Activated naive CD4-positive, alpha-beta T cell treated with anti-CD3 and anti-CD28 coated beads, Interleukin-2, amount 10 ng/mL, durations not matched to agents 7 days and 5 days (primary cell): ENCODE measurements around the gene RREB1.
"Not testable (repeated sequence)": the region's sequence is repeated elsewhere in the genome, so short reads cannot be mapped to it uniquely, and the experiment has no call there.

Experiments used
- CTCF ChIA-PET: fragments of 350-600 bp; sonication (Branson Sonifier 250); formaldehyde crosslinking; loops from one replicate; lab custom pipeline; 2021; ENCODE audit warnings: antibody characterized with exemption; lab: Charles Lee
- DNase-seq: peaks from one replicate; pipeline ENCODE4 v3.0.0-alpha.2; 2020
- H3K27ac Mint-ChIP-seq: one replicate; pipeline ENCODE4 v1.8.0; 2021; ENCODE audit warnings: mild to moderate bottlenecking, moderate library complexity, mixed read lengths
- H3K27me3 Mint-ChIP-seq: one replicate; pipeline ENCODE4 v1.8.0; 2021; ENCODE audit warnings: mild to moderate bottlenecking, mixed read lengths
- H3K36me3 Mint-ChIP-seq: one replicate; pipeline ENCODE4 v1.8.0; 2021; ENCODE audit warnings: mixed read lengths
- H3K4me1 Mint-ChIP-seq: one replicate; pipeline ENCODE4 v1.8.0; 2021; ENCODE audit warnings: mixed read lengths
- H3K4me3 Mint-ChIP-seq: one replicate; pipeline ENCODE4 v1.8.0; 2021; ENCODE audit warnings: mild to moderate bottlenecking, moderate library complexity, mixed read lengths
- H3K9me3 Mint-ChIP-seq: one replicate; pipeline ENCODE4 v1.8.0; 2021; ENCODE audit warnings: mixed read lengths

The RREB1 gene

GRCh38 chr6:7258231-7258763 lies 150.5 kb downstream of the RREB1 start:
- H3K27me3 Mint-ChIP-seq: peaks cover 65% of the 10 kb centered on the region
- H3K9me3 Mint-ChIP-seq: peaks cover 12% of the 10 kb centered on the region
- H3K27ac Mint-ChIP-seq: no peak overlapping the region
- CTCF ChIA-PET: no interaction called here
- no peak overlapping the region for H3K4me3 Mint-ChIP-seq
- H3K4me1 Mint-ChIP-seq: peaks cover 23% of the 10 kb centered on the region
- no peaks in the 10 kb centered on the region for H3K36me3 Mint-ChIP-seq
- no peak for DNase-seq

- Mint-ChIP-seq H3K4me3 (peak overlapping the region; percentile 77), H3K27ac (peak overlapping the region; percentile 54), H3K27me3 (peaks cover 65% of the 10 kb centered on the region), H3K4me1 (peaks cover 23% of the 10 kb centered on the region), H3K36me3 (no peaks in the 10 kb centered on the region), H3K9me3 (peaks cover 8% of the 10 kb centered on the region)
- CTCF ChIA-PET: interaction anchor here (1.4 to 2.1 kb wide), 2 partner anchors 15 to 17 kb away, joined by 3 to 8 read pairs; no protein-coding TSS in a partner anchor
- DNase-seq: no peak
Observed at GRCh38 chr6:7260291-7261031, 152.7 kb downstream of the RREB1 start.

GRCh38 chr6:7261032-7261841 lies 153.5 kb downstream of the RREB1 start:
- peak overlapping the region; percentile 54 for H3K27ac Mint-ChIP-seq
- peaks cover 23% of the 10 kb centered on the region for H3K4me1 Mint-ChIP-seq
- peaks cover under 1% of the 10 kb centered on the region for H3K9me3 Mint-ChIP-seq
- H3K27me3 Mint-ChIP-seq: peaks cover 67% of the 10 kb centered on the region
- peak overlapping the region; percentile 77 for H3K4me3 Mint-ChIP-seq
- DNase-seq: peak; percentile 55
- CTCF ChIA-PET: interaction anchor here (1.4 to 2.1 kb wide), 4 partner anchors 15 to 565 kb away, joined by 3 to 8 read pairs (median 4); no protein-coding TSS in a partner anchor
- no peaks in the 10 kb centered on the region for H3K36me3 Mint-ChIP-seq

- Mint-ChIP-seq H3K4me3 (peak overlapping the region; percentile 41), H3K4me1 (peaks cover 23% of the 10 kb centered on the region), H3K9me3 (peaks cover 3% of the 10 kb centered on the region), H3K36me3 (no peaks in the 10 kb centered on the region), H3K27me3 (peaks cover 67% of the 10 kb centered on the region), H3K27ac (no peak overlapping the region)
- no peak for DNase-seq
- CTCF ChIA-PET: interaction anchor here (1.4 to 2.1 kb wide), 4 partner anchors 14 to 566 kb away, joined by 3 to 8 read pairs (median 4); no protein-coding TSS in a partner anchor
Observed at GRCh38 chr6:7261852-7262461, 154.2 kb downstream of the RREB1 start.

GRCh38 chr6:7262746-7263518 lies 155.2 kb downstream of the RREB1 start:
- CTCF ChIA-PET: interaction anchor here (1.0 to 1.6 kb wide), 3 partner anchors 13 to 567 kb away, joined by 3 to 4 read pairs (median 3); no protein-coding TSS in a partner anchor
- peaks cover 3% of the 10 kb centered on the region for H3K9me3 Mint-ChIP-seq
- peaks cover 61% of the 10 kb centered on the region for H3K27me3 Mint-ChIP-seq
- no peak for DNase-seq
- no peaks in the 10 kb centered on the region for H3K36me3 Mint-ChIP-seq
- H3K4me3 Mint-ChIP-seq: no peak overlapping the region
- H3K4me1 Mint-ChIP-seq: peaks cover 23% of the 10 kb centered on the region
- H3K27ac Mint-ChIP-seq: no peak overlapping the region

- Mint-ChIP-seq H3K4me1 (peaks cover 23% of the 10 kb centered on the region), H3K27me3 (peaks cover 55% of the 10 kb centered on the region)
- not testable (repeated sequence) for H3K36me3 Mint-ChIP-seq, H3K4me3 Mint-ChIP-seq, H3K9me3 Mint-ChIP-seq, DNase-seq, H3K27ac Mint-ChIP-seq
- CTCF ChIA-PET: interaction anchor here (1.0 kb wide), 1 partner anchor 12 kb away, joined by 3 read pairs; no protein-coding TSS in a partner anchor
Observed at GRCh38 chr6:7263519-7263805, 155.7 kb downstream of the RREB1 start.

GRCh38 chr6:7264041-7264440 lies 156.3 kb downstream of the RREB1 start:
- no peak for DNase-seq
- no peaks in the 10 kb centered on the region for H3K36me3 Mint-ChIP-seq
- H3K27ac Mint-ChIP-seq: no peak overlapping the region
- H3K27me3 Mint-ChIP-seq: peaks cover 50% of the 10 kb centered on the region
- peaks cover 3% of the 10 kb centered on the region for H3K9me3 Mint-ChIP-seq
- H3K4me3 Mint-ChIP-seq: no peak overlapping the region
- CTCF ChIA-PET: interaction anchor here (1.0 kb wide), 1 partner anchor 12 kb away, joined by 3 read pairs; no protein-coding TSS in a partner anchor
- peaks cover 23% of the 10 kb centered on the region for H3K4me1 Mint-ChIP-seq

GRCh38 chr6:7264686-7265384 lies 157.1 kb downstream of the RREB1 start:
- Mint-ChIP-seq H3K4me3 (no peak overlapping the region), H3K9me3 (peaks cover 3% of the 10 kb centered on the region), H3K27me3 (peaks cover 42% of the 10 kb centered on the region), H3K27ac (no peak overlapping the region), H3K36me3 (no peaks in the 10 kb centered on the region), H3K4me1 (peaks cover 23% of the 10 kb centered on the region)
- CTCF ChIA-PET: no interaction called here
- DNase-seq: no peak

GRCh38 chr6:7265385-7265726 lies 157.6 kb downstream of the RREB1 start:
- H3K27me3 Mint-ChIP-seq: peaks cover 36% of the 10 kb centered on the region
- H3K4me3 Mint-ChIP-seq, H3K36me3 Mint-ChIP-seq, CTCF ChIA-PET, DNase-seq, H3K27ac Mint-ChIP-seq, H3K9me3 Mint-ChIP-seq: not testable (repeated sequence)
- peaks cover 21% of the 10 kb centered on the region for H3K4me1 Mint-ChIP-seq

GRCh38 chr6:7267071-7267465 lies 159.3 kb downstream of the RREB1 start:
- CTCF ChIA-PET: no interaction called here

GRCh38 chr6:7267466-7268091 lies 159.8 kb downstream of the RREB1 start:
- H3K27ac Mint-ChIP-seq: no peak overlapping the region
- H3K4me1 Mint-ChIP-seq: no peaks in the 10 kb centered on the region
- CTCF ChIA-PET: no interaction called here
- no peak overlapping the region for H3K4me3 Mint-ChIP-seq
- no peak for DNase-seq
- no peaks in the 10 kb centered on the region for H3K36me3 Mint-ChIP-seq
- peaks cover 3% of the 10 kb centered on the region for H3K9me3 Mint-ChIP-seq
- H3K27me3 Mint-ChIP-seq: peaks cover 18% of the 10 kb centered on the region

More at GRCh38 chr6:7267071-7267465, 159.3 kb downstream of the RREB1 start:
- Mint-ChIP-seq H3K36me3 (no peaks in the 10 kb centered on the region), H3K9me3 (peaks cover 3% of the 10 kb centered on the region), H3K27me3 (peaks cover 23% of the 10 kb centered on the region), H3K4me1 (peaks cover 5% of the 10 kb centered on the region), H3K4me3 (no peak overlapping the region), H3K27ac (no peak overlapping the region)
- no peak for DNase-seq

GRCh38 chr6:7268362-7268761 lies 160.6 kb downstream of the RREB1 start:
- Mint-ChIP-seq H3K27ac (no peak overlapping the region), H3K4me3 (no peak overlapping the region), H3K27me3 (peaks cover 12% of the 10 kb centered on the region), H3K9me3 (peaks cover 3% of the 10 kb centered on the region), H3K36me3 (no peaks in the 10 kb centered on the region), H3K4me1 (no peaks in the 10 kb centered on the region)
- DNase-seq: no peak
- CTCF ChIA-PET: no interaction called here
